ENCODE results near the gene TH. TPM values are rescaled to one million over a fixed set of nuclear protein-coding genes. Genes with fewer than 3 reads are reported as not detected.

TH gene
- polyA plus RNA-seq, 3 donors: not detected

GRCh38 chr11:2138431-2139122 is 33.0 kb downstream of the TH start:
- no peaks in the 10 kb centered on the region for H3K36me3 ChIP-seq (replicated peaks in 1 of 2; ENCODE audit: control insufficient read depth in 1 of 2, insufficient read depth in 2 of 2, low read length in 2 of 2)
- H3K79me2 ChIP-seq (ENCODE audit: insufficient read depth, low read length): no peaks in the 10 kb centered on the region
- H2AFZ ChIP-seq (ENCODE audit: insufficient read depth, low read depth, low read length, poor library complexity, severe bottlenecking): no peak overlapping the region
- no peak overlapping the region for H3K4me2 ChIP-seq (replicated peaks; ENCODE audit: extremely low read depth, low read length, poor library complexity, severe bottlenecking)
- Mint-ChIP-seq H3K9me3 (peaks cover 0 to 13% (median 2%) of the 10 kb centered on the region in 7 donors), H3K36me3 (no peaks in the 10 kb centered on the region), H3K4me1 (peaks cover 5% of the 10 kb centered on the region), H3K27ac (no peak overlapping the region), H3K4me3 (peak overlapping the region in 1 of 2 donors; percentile 62), H3K27me3 (ENCODE audit: low read depth in 3 of 3) (peaks cover 66 to 91% (median 76%) of the 10 kb centered on the region in 3 donors)
- H3K4me3 ChIP-seq (replicated peaks in 1 of 3; ENCODE audit: low read depth in 2 of 3, low read length in 3 of 3): no peak overlapping the region
- H3K4me1 ChIP-seq (ENCODE audit: control insufficient read depth in 1 of 2, insufficient read depth in 2 of 2, low read length in 2 of 2): no peaks in the 10 kb centered on the region
- H3K27me3 ChIP-seq (ENCODE audit: control insufficient read depth in 2 of 2, insufficient read depth in 2 of 2, low read length in 2 of 2): peaks cover 39 to 85% of the 10 kb centered on the region in 2 donors
- H3K9me3 ChIP-seq (replicated peaks in 1 of 2; ENCODE audit: control insufficient read depth in 1 of 2, insufficient read depth in 1 of 2, low read length in 2 of 2): peaks cover 0 to 24% of the 10 kb centered on the region in 2 donors
- intact Hi-C loops (cut with micrococcal nuclease): no loop called here
- no peak for TF ChIP-seq CTCF (IDR thresholded peaks at IDR 0.05)
- H3K27ac ChIP-seq (ENCODE audit: low read depth in 1 of 2, low read length in 2 of 2): no peak overlapping the region
- no peak for DNase-seq
- H4K20me1 ChIP-seq (ENCODE audit: insufficient read depth, low read length): no peaks in the 10 kb centered on the region
- no peak overlapping the region for H3K9ac ChIP-seq (ENCODE audit: insufficient read depth, low read length, poor library complexity, severe bottlenecking)
- WGBS (ENCODE audit: insufficient coverage): 2% methylated on average over 52 of the region's 68 CpGs

DNA sequence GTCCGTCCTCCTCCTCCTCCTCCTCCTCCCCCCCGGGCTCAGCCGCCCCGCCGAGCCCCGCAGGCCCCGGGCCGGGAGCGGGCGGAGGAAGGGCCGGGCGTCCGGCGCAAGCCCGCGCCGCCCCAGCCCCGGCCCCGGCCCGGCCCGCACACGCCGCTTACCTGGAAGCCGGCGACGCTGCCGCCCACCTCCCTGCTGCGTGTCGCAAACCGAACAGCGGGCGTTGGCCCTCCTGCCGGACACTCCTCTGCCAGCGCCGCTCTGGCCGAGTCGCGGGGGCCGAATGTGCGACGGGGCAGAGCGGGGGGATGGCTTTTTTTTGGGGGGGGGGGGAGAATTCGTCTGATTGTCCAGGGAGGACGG is 33.6 kb downstream of the TH start:
- Histone ChIP-seq H3K27me3 (ENCODE audit: control insufficient read depth in 2 of 2, insufficient read depth in 2 of 2, low read length in 2 of 2) (peaks cover 36 to 79% of the 10 kb centered on the region in 2 donors), H3K9ac (ENCODE audit: insufficient read depth, low read length, poor library complexity, severe bottlenecking) (no peak overlapping the region), H3K4me3 (replicated peaks in 1 of 3; ENCODE audit: low read depth in 2 of 3, low read length in 3 of 3) (no peak overlapping the region), H3K27ac (ENCODE audit: low read depth in 1 of 2, low read length in 2 of 2) (no peak overlapping the region), H3K4me2 (replicated peaks; ENCODE audit: extremely low read depth, low read length, poor library complexity, severe bottlenecking) (no peak overlapping the region), H4K20me1 (ENCODE audit: insufficient read depth, low read length) (no peaks in the 10 kb centered on the region), H3K79me2 (ENCODE audit: insufficient read depth, low read length) (no peaks in the 10 kb centered on the region), H2AFZ (ENCODE audit: insufficient read depth, low read depth, low read length, poor library complexity, severe bottlenecking) (no peak overlapping the region), H3K9me3 (replicated peaks in 1 of 2; ENCODE audit: control insufficient read depth in 1 of 2, insufficient read depth in 1 of 2, low read length in 2 of 2) (peaks cover 0 to 24% of the 10 kb centered on the region in 2 donors), H3K36me3 (replicated peaks in 1 of 2; ENCODE audit: control insufficient read depth in 1 of 2, insufficient read depth in 2 of 2, low read length in 2 of 2) (no peaks in the 10 kb centered on the region), H3K4me1 (ENCODE audit: control insufficient read depth in 1 of 2, insufficient read depth in 2 of 2, low read length in 2 of 2) (no peaks in the 10 kb centered on the region)
- no peak overlapping the region for H3K27ac Mint-ChIP-seq
- peaks cover 5% of the 10 kb centered on the region for H3K4me1 Mint-ChIP-seq
- intact Hi-C loops (cut with micrococcal nuclease): no loop called here
- H3K27me3 Mint-ChIP-seq (ENCODE audit: low read depth in 3 of 3): peaks cover 67 to 91% (median 77%) of the 10 kb centered on the region in 3 donors
- no peaks in the 10 kb centered on the region for H3K36me3 Mint-ChIP-seq
- no peak for DNase-seq
- H3K4me3 Mint-ChIP-seq: peak overlapping the region in 1 of 2 donors; percentile 62
- 0% methylated on average over 23 of the region's 44 CpGs for WGBS (ENCODE audit: insufficient coverage)
- H3K9me3 Mint-ChIP-seq: peaks cover 0 to 11% (median 2%) of the 10 kb centered on the region in 7 donors
- no peak for TF ChIP-seq CTCF (IDR thresholded peaks at IDR 0.05)
